ENCODE measurements around the gene ACOT7. TPM values are rescaled to one million over a fixed set of nuclear protein-coding genes. Genes with fewer than 3 reads are reported as not detected.
A peak's percentile ranks its signal among the peaks of the same experiment; 100 is the strongest.
"Not testable (repeated sequence)": the region's sequence is repeated elsewhere in the genome, so short reads cannot be mapped to it uniquely, and the experiment has no call there.

ACOT7 gene
- total and polyA plus RNA-seq, 2 experiments from 2014 or later = 167 to 169 TPM

DNA sequence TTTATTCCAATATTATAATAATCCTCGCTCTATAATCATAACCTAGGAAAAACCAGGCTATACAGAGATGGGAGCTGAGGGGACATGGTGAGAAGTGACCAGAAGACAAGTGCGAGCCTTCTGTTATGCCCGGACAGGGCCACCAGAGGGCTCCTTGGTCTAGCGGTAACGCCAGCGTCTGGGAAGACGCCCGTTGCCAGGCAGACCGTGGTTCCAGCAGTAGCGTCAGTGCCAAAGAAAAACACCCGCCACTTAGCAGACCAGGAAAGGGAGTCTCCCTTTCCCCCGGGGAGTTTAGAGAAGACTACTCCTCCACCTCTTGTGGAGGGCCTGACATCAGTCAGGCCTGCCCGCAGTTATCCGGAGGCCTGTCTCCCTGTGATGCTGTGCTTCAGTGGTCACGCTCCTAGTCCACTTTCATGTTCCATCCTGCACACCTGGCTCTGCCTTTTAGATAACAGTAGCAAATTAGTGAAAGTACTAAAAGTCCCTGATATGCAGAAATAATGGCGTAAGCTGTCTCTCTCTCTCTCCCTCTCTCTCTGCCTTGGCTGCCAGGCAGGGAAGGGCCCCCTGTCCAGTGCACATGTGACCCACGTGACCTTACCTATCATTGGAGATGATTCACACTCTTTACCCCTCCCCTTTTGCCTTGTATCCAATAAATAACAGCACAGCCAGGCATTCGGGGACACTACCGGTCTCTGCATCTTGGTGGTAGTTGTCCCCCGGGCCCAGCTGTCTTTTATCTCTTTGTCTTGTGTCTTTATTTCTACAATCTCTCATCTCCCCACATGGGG, 30.3 kb downstream of the ACOT7 start:
- peaks cover 37% of the 10 kb centered on the region for H3K4me1 Mint-ChIP-seq
- Histone ChIP-seq H3K79me2 (replicated peaks; ENCODE audit: insufficient read depth) (peaks cover 57% of the 10 kb centered on the region), H3K4me1 (ENCODE audit: insufficient read depth) (peaks cover 18% of the 10 kb centered on the region), H4K20me1 (replicated peaks; ENCODE audit: insufficient read depth) (peaks cover 21% of the 10 kb centered on the region)
- H3K4me2 ChIP-seq; H3K27ac Mint-ChIP-seq; H3K36me3 ChIP-seq (ENCODE audit: insufficient read depth); H2AFZ ChIP-seq; H3K27ac ChIP-seq (ENCODE audit: low read depth); H3K9me2 ChIP-seq (ENCODE audit: insufficient read depth); H3K27me3 ChIP-seq (ENCODE audit: insufficient read depth); H3K4me3 ChIP-seq; H3K4me3 Mint-ChIP-seq; H3F3A ChIP-seq (replicated peaks; ENCODE audit: low read depth): not testable (repeated sequence)
- H3K9me3 Mint-ChIP-seq = peaks cover 14% of the 10 kb centered on the region; the same call in 2 of the 3 replicates
- peak; percentile 8; the same call in 1 of the 3 replicates for ATAC-seq
- peaks cover 21% of the 10 kb centered on the region for H3K27me3 Mint-ChIP-seq (ENCODE audit: insufficient read depth, low read depth, poor library complexity)
- peaks cover 32% of the 10 kb centered on the region for H3K36me3 Mint-ChIP-seq (ENCODE audit: low read depth)
- DNase-seq (ENCODE audit: low spot score) = peak; percentile 64
- peak; percentile 57 to 70 for TF ChIP-seq CTCF (conservative IDR thresholded peaks at IDR 0.05; ENCODE audit: low read depth in 2 of 2)

DNA sequence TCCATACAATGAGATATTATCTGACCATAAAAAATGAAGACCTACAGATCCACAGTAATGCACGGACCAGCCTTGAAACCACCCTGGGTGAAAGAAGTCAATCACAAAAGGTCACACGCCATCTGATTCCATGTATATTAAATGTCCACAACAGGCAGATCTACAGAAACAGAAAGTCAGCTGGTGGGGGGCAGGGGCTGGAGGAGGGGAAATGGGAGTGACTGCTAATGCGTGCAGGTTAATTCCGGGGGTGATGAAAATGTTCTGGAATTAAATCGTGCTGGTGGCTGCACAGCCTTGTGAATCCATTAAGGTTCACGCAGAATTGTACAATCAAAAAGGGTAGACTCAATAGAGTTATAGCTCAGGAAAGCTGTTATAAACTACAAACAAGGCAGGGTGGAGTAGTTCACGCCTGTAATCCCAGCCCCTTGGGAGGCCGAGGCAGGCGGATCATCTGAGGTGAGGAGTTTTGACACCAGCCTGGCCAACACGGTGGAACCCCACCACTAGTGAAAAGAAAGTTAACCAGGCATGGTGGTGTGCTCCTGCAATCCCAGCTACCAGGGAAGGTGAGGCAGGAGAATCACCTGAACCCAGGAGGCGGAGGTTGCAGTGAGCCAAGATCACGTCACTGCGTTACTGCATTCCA, 32.3 kb downstream of the ACOT7 start:
- Histone ChIP-seq H4K20me1 (replicated peaks; ENCODE audit: insufficient read depth) (peaks cover 29% of the 10 kb centered on the region), H3K9me2 (ENCODE audit: insufficient read depth) (no peaks in the 10 kb centered on the region), H3F3A (replicated peaks; ENCODE audit: low read depth) (no peaks in the 10 kb centered on the region), H3K4me3 (no peak overlapping the region), H3K79me2 (replicated peaks; ENCODE audit: insufficient read depth) (peaks cover 66% of the 10 kb centered on the region), H3K27ac (ENCODE audit: low read depth) (peak overlapping the region; percentile 66; the same call in 1 of the 2 replicates), H3K4me2 (no peak overlapping the region), H3K4me1 (ENCODE audit: insufficient read depth) (peaks cover 22% of the 10 kb centered on the region), H3K36me3 (ENCODE audit: insufficient read depth) (no peaks in the 10 kb centered on the region), H3K27me3 (ENCODE audit: insufficient read depth) (no peaks in the 10 kb centered on the region), H2AFZ (no peak overlapping the region)
- Mint-ChIP-seq H3K4me1 (peaks cover 43% of the 10 kb centered on the region), H3K36me3 (ENCODE audit: low read depth) (peaks cover 17% of the 10 kb centered on the region), H3K27me3 (ENCODE audit: insufficient read depth, low read depth, poor library complexity) (peaks cover 27% of the 10 kb centered on the region), H3K27ac (peak overlapping the region; percentile 16; the same call in 1 of the 2 replicates), H3K9me3 (0 out of 3 replicates have a peak, but pooled peaks cover 3% of the 10 kb centered on the region), H3K4me3 (no peak overlapping the region; the same call in 2 of the 3 replicates)
- DNase-seq (ENCODE audit: low spot score) (no peak), ATAC-seq (no peak)
- TF ChIP-seq, protein P1, sequence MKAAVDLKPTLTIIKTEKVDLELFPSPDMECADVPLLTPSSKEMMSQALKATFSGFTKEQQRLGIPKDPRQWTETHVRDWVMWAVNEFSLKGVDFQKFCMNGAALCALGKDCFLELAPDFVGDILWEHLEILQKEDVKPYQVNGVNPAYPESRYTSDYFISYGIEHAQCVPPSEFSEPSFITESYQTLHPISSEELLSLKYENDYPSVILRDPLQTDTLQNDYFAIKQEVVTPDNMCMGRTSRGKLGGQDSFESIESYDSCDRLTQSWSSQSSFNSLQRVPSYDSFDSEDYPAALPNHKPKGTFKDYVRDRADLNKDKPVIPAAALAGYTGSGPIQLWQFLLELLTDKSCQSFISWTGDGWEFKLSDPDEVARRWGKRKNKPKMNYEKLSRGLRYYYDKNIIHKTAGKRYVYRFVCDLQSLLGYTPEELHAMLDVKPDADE (IDR thresholded peaks at IDR 0.05) = no peak
- TF ChIP-seq STAT1 (IDR thresholded peaks at IDR 0.05; ENCODE audit: unreplicated experiment) (no peak), POLR2AphosphoS5 (IDR thresholded peaks at IDR 0.05; ENCODE audit: low read depth) (no peak), REST (IDR thresholded peaks at IDR 0.05; ENCODE audit: unreplicated experiment) (no peak), CTCF (conservative IDR thresholded peaks at IDR 0.05; ENCODE audit: low read depth in 2 of 2) (no peak), CREB1 (CRISPR knock-in tag; IDR thresholded peaks at IDR 0.05; ENCODE audit: low read depth) (no peak), EZH2 (IDR thresholded peaks at IDR 0.05; ENCODE audit: low read depth, unreplicated experiment) (no peak), NANOG (IDR thresholded peaks at IDR 0.05; ENCODE audit: borderline replicate concordance) (no peak), ZNF331 (CRISPR knock-in tag; IDR thresholded peaks at IDR 0.05; ENCODE audit: low read depth) (no peak), JUNB (IDR thresholded peaks at IDR 0.05; ENCODE audit: unreplicated experiment) (no peak), ZNF114 (CRISPR knock-in tag; IDR thresholded peaks at IDR 0.05) (no peak)

All from GM23338 (cell line).